ENCODE results near the gene POLR2M.

POLR2M gene

GRCh38 chr15:57694279-57694678, 12.2 kb upstream of the POLR2M start:
- Histone ChIP-seq H3K79me2 (ENCODE audit: insufficient read depth, low read length) (no peaks in the 10 kb centered on the region), H2AFZ (ENCODE audit: low read depth, low read length, severe bottlenecking) (no peak overlapping the region), H3K9me2 (replicated peaks; ENCODE audit: insufficient read depth, low read length) (no peaks in the 10 kb centered on the region), H3K36me3 (ENCODE audit: low read length) (no peaks in the 10 kb centered on the region), H3K9ac (ENCODE audit: low read length) (no peak overlapping the region), H3K9me3 (ENCODE audit: insufficient read depth, low read length) (no peaks in the 10 kb centered on the region), H4K20me1 (ENCODE audit: low read depth, low read length) (no peaks in the 10 kb centered on the region), H3K27ac (ENCODE audit: low read depth, low read length) (no peak overlapping the region), H3K27me3 (ENCODE audit: low read length) (no peaks in the 10 kb centered on the region), H3F3A (ENCODE audit: insufficient read depth) (no peaks in the 10 kb centered on the region), H3K4me3 (ENCODE audit: insufficient read depth, low read length, poor library complexity, severe bottlenecking) (no peak overlapping the region), H3K4me2 (ENCODE audit: low read depth, low read length, poor library complexity, severe bottlenecking) (no peak overlapping the region)
- no peak for TF ChIP-seq CTCF (IDR thresholded peaks at IDR 0.05; ENCODE audit: insufficient read depth, low read length, poor library complexity, severe bottlenecking)
- TF ChIP-seq EZH2phosphoT487 (conservative IDR thresholded peaks at IDR 0.05; ENCODE audit: low read length), result no peak

GRCh38 chr15:57696146-57696545, 10.4 kb upstream of the POLR2M start:
- no peaks in the 10 kb centered on the region for H3F3A ChIP-seq (ENCODE audit: insufficient read depth)
- H3K36me3 ChIP-seq (ENCODE audit: low read length), result no peaks in the 10 kb centered on the region
- H3K9me2 ChIP-seq (replicated peaks; ENCODE audit: insufficient read depth, low read length), result no peaks in the 10 kb centered on the region

GRCh38 chr15:57697588-57697987, 8.9 kb upstream of the POLR2M start:
- Histone ChIP-seq H3K27me3 (ENCODE audit: low read length) (no peaks in the 10 kb centered on the region), H2AFZ (ENCODE audit: low read depth, low read length, severe bottlenecking) (no peak overlapping the region), H3K79me2 (ENCODE audit: insufficient read depth, low read length) (no peaks in the 10 kb centered on the region), H3K9me3 (ENCODE audit: insufficient read depth, low read length) (no peaks in the 10 kb centered on the region), H3K4me2 (ENCODE audit: low read depth, low read length, poor library complexity, severe bottlenecking) (no peak overlapping the region), H3K4me3 (ENCODE audit: insufficient read depth, low read length, poor library complexity, severe bottlenecking) (no peak overlapping the region), H3K27ac (ENCODE audit: low read depth, low read length) (no peak overlapping the region), H3K9me2 (replicated peaks; ENCODE audit: insufficient read depth, low read length) (no peaks in the 10 kb centered on the region), H3K9ac (ENCODE audit: low read length) (no peak overlapping the region), H3K36me3 (ENCODE audit: low read length) (no peaks in the 10 kb centered on the region), H3F3A (ENCODE audit: insufficient read depth) (no peaks in the 10 kb centered on the region), H4K20me1 (ENCODE audit: low read depth, low read length) (no peaks in the 10 kb centered on the region)
- TF ChIP-seq CTCF (IDR thresholded peaks at IDR 0.05; ENCODE audit: insufficient read depth, low read length, poor library complexity, severe bottlenecking) (no peak), EZH2phosphoT487 (conservative IDR thresholded peaks at IDR 0.05; ENCODE audit: low read length) (no peak)

More at GRCh38 chr15:57696146-57696545, 10.4 kb upstream of the POLR2M start:
- Histone ChIP-seq H3K27ac (ENCODE audit: low read depth, low read length) (no peak overlapping the region), H3K4me2 (ENCODE audit: low read depth, low read length, poor library complexity, severe bottlenecking) (no peak overlapping the region), H4K20me1 (ENCODE audit: low read depth, low read length) (no peaks in the 10 kb centered on the region), H3K79me2 (ENCODE audit: insufficient read depth, low read length) (no peaks in the 10 kb centered on the region), H3K9me3 (ENCODE audit: insufficient read depth, low read length) (no peaks in the 10 kb centered on the region), H3K27me3 (ENCODE audit: low read length) (no peaks in the 10 kb centered on the region), H2AFZ (ENCODE audit: low read depth, low read length, severe bottlenecking) (no peak overlapping the region), H3K9ac (ENCODE audit: low read length) (no peak overlapping the region), H3K4me3 (ENCODE audit: insufficient read depth, low read length, poor library complexity, severe bottlenecking) (no peak overlapping the region)
- TF ChIP-seq EZH2phosphoT487 (conservative IDR thresholded peaks at IDR 0.05; ENCODE audit: low read length) (no peak), CTCF (IDR thresholded peaks at IDR 0.05; ENCODE audit: insufficient read depth, low read length, poor library complexity, severe bottlenecking) (no peak)

Data from SU-DHL-6 (cell line).